SK-N-SH treated with all-trans-retinoic acid at 6 μM for 48 hours (cell line): ENCODE results near the gene PRR33.

Experiments
- ATAC-seq: fragments of 200-7000 bp; cut with Tn5 transposase; 3 replicates; pipeline ENCODE4 v1.9.1; 2020; ENCODE audit warnings: mild to moderate bottlenecking, moderate library complexity
- ARNTL ChIP-seq: fragments of 450-650 bp; formaldehyde crosslinking; IDR thresholded peaks from 2 replicates; pipeline ENCODE4 v1.5.0; 2020; ENCODE audit warnings: low read depth, mild to moderate bottlenecking, moderate library complexity, borderline replicate concordance
- BACH2 ChIP-seq: fragments of 250-450 bp; sonication (Bioruptor Pico); IDR thresholded peaks from 2 replicates; pipeline ENCODE4 v1.9.0; 2021; ENCODE audit warnings: mild to moderate bottlenecking, borderline replicate concordance
- ISL1 ChIP-seq: fragments of 250-450 bp; sonication (Bioruptor Pico); IDR thresholded peaks from 2 replicates; pipeline ENCODE4 v2.1.2; 2022; ENCODE audit warnings: mild to moderate bottlenecking, moderate library complexity
- OSR1 ChIP-seq: fragments of 250-450 bp; sonication (Bioruptor Pico); IDR thresholded peaks from 2 replicates; pipeline ENCODE4 v1.8.0; 2022; ENCODE audit warnings: moderate library complexity, mild to moderate bottlenecking, inconsistent platforms
- SNAI2 ChIP-seq: fragments of 250-450 bp; sonication (Bioruptor Pico); IDR thresholded peaks from 2 replicates; pipeline ENCODE4 v1.5.0; 2020; ENCODE audit warnings: mild to moderate bottlenecking, moderate library complexity
- TCF4 ChIP-seq: fragments of 250-450 bp; sonication (Bioruptor Pico); IDR thresholded peaks from 2 replicates; pipeline ENCODE4 v1.8.0; 2021; ENCODE audit warnings: mild to moderate bottlenecking, moderate library complexity, borderline replicate concordance
- ZC3H10 ChIP-seq: fragments of 250-450 bp; sonication (Bioruptor Pico); IDR thresholded peaks from 2 replicates; pipeline ENCODE4 v1.5.1; 2021; ENCODE audit warnings: mild to moderate bottlenecking, moderate library complexity
- ZFP3 ChIP-seq: fragments of 250-450 bp; sonication (Bioruptor Pico); IDR thresholded peaks from 2 replicates; pipeline ENCODE4 v1.5.0; 2020; ENCODE audit warnings: mild to moderate bottlenecking, moderate library complexity
- ZFP30 ChIP-seq: fragments of 450-650 bp; formaldehyde crosslinking; IDR thresholded peaks from 2 replicates; pipeline ENCODE4 v1.5.0; 2022; ENCODE audit warnings: mild to moderate bottlenecking, moderate library complexity
- ZNF565 ChIP-seq: fragments of 450-650 bp; formaldehyde crosslinking; conservative IDR thresholded peaks from 2 replicates; pipeline ENCODE4 v1.5.0; 2020; ENCODE audit warnings: low read depth, mild to moderate bottlenecking, moderate library complexity
- ZNF8 ChIP-seq: fragments of 450-650 bp; formaldehyde crosslinking; IDR thresholded peaks from 2 replicates; pipeline ENCODE4 v1.5.0; 2020; ENCODE audit warnings: mild to moderate bottlenecking, moderate library complexity
- TF ChIP-seq, protein P1 (sequence below): fragments of 250-450 bp; sonication (Bioruptor Pico); IDR thresholded peaks from 2 replicates; pipeline ENCODE4 v1.5.1; 2021; ENCODE audit warnings: mild to moderate bottlenecking, moderate library complexity
- TF ChIP-seq, protein P2 (sequence below): fragments of 250-450 bp; sonication (Bioruptor Pico); IDR thresholded peaks from 2 replicates; pipeline ENCODE4 v1.5.1; 2020; ENCODE audit warnings: low read depth, mild to moderate bottlenecking, moderate library complexity

The PRR33 gene

DNA sequence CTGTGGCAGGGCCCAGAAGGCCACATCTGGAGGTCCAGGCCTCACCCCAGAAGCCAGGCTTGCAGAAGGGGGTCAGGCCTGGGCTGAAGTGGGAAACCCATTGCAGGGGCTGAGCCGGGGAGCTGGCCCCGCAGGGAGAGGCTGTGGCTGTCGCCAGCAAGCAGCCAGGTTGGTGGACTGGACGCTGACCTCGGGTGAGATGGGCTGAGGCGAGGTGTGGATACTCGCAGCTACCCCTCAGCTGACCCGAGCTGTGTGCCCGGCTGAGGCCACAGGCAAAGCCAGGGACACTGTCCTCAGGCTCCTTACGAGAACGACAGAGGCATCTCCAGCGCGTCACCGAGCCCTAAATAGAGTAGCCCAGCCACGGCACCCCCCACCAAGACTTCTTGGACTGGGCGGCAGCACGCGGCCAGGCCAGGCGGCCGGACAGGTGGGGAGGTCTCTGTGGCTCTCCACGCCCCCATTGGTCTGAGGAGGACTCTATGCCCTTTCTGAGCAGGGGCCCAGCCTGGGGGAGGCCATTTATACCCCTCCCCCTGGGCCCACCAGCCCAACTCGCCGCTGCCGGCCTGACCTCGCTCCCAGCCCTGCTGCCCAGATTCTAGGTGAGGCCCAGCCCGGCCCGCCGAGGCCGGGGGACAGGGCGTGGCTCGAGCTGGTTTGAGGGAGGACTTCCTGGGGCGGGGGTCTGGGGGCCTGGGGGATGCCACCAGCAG is 53.1 kb downstream of the PRR33 start, which contains the start of gene TNNI2:
Gene TNNI2 (plus strand): TSS at position 556 of the 719 bp plus-strand sequence. CDS start 716 bp downstream, outside the sequence.
- no peak; the same call in 2 of the 3 replicates for ATAC-seq
- TF ChIP-seq SNAI2 (CRISPR knock-in tag) = no peak
- TF ChIP-seq BACH2 (CRISPR knock-in tag) = no peak
- no peak for TF ChIP-seq ISL1 (CRISPR knock-in tag)
- TF ChIP-seq OSR1 (CRISPR knock-in tag) = no peak
- TF ChIP-seq ZFP3 (CRISPR knock-in tag) = no peak
- no peak for TF ChIP-seq ZC3H10 (CRISPR knock-in tag)
- no peak for TF ChIP-seq ZNF565
- no peak for TF ChIP-seq ZNF8 (CRISPR knock-in tag)
- no peak for TF ChIP-seq ARNTL (CRISPR knock-in tag)
- TF ChIP-seq, protein P1, sequence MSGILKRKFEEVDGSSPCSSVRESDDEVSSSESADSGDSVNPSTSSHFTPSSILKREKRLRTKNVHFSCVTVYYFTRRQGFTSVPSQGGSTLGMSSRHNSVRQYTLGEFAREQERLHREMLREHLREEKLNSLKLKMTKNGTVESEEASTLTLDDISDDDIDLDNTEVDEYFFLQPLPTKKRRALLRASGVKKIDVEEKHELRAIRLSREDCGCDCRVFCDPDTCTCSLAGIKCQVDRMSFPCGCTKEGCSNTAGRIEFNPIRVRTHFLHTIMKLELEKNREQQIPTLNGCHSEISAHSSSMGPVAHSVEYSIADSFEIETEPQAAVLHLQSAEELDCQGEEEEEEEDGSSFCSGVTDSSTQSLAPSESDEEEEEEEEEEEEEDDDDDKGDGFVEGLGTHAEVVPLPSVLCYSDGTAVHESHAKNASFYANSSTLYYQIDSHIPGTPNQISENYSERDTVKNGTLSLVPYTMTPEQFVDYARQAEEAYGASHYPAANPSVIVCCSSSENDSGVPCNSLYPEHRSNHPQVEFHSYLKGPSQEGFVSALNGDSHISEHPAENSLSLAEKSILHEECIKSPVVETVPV (CRISPR knock-in tag) = no peak
- no peak for TF ChIP-seq TCF4
- TF ChIP-seq ZFP30 = no peak
- TF ChIP-seq, protein P2, sequence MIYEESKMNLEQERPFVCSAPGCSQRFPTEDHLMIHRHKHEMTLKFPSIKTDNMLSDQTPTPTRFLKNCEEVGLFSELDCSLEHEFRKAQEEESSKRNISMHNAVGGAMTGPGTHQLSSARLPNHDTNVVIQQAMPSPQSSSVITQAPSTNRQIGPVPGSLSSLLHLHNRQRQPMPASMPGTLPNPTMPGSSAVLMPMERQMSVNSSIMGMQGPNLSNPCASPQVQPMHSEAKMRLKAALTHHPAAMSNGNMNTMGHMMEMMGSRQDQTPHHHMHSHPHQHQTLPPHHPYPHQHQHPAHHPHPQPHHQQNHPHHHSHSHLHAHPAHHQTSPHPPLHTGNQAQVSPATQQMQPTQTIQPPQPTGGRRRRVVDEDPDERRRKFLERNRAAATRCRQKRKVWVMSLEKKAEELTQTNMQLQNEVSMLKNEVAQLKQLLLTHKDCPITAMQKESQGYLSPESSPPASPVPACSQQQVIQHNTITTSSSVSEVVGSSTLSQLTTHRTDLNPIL = no peak
